Osteocyte (in vitro differentiated cells): ENCODE data around the gene CNOT3. TPM values are rescaled to one million over a fixed set of nuclear protein-coding genes. Genes with fewer than 3 reads are reported as not detected.
A peak's percentile ranks its signal among the peaks of the same experiment; 100 is the strongest.
"Not testable (repeated sequence)": the region's sequence is repeated elsewhere in the genome, so short reads cannot be mapped to it uniquely, and the experiment has no call there.

Experiments
- DNase-seq: peaks from one replicate; pipeline ENCODE4 v3.0.0; 2021; ENCODE audit warnings: mixed read lengths; ENCODE audit not compliant: unreplicated experiment; ENCODE audit errors: extremely low spot score
- H3K27ac Mint-ChIP-seq: one replicate; pipeline ENCODE4 v1.8.0; 2021; ENCODE audit warnings: mild to moderate bottlenecking, mixed read lengths; ENCODE audit not compliant: unreplicated experiment
- H3K27me3 Mint-ChIP-seq: one replicate; pipeline ENCODE4 v1.8.0; 2021; ENCODE audit warnings: mixed read lengths; ENCODE audit not compliant: unreplicated experiment
- H3K36me3 Mint-ChIP-seq: one replicate; pipeline ENCODE4 v1.8.0; 2021; ENCODE audit warnings: mixed read lengths; ENCODE audit not compliant: unreplicated experiment
- H3K4me1 Mint-ChIP-seq: one replicate; pipeline ENCODE4 v1.8.0; 2021; ENCODE audit warnings: mixed read lengths; ENCODE audit not compliant: unreplicated experiment
- H3K4me3 Mint-ChIP-seq: one replicate; pipeline ENCODE4 v1.8.0; 2021; ENCODE audit warnings: mild to moderate bottlenecking, moderate library complexity, mixed read lengths; ENCODE audit not compliant: unreplicated experiment
- H3K9me3 Mint-ChIP-seq: one replicate; pipeline ENCODE4 v1.8.0; 2021; ENCODE audit warnings: mixed read lengths; ENCODE audit not compliant: unreplicated experiment
- total RNA-seq: library from RNA; stranded (reverse); gene quantifications from 2 replicates; pipeline ENCODE4 v1.2.1, GENCODE V29; 2021
- TF ChIP-seq, protein P1 (sequence below): fragments of 200-600 bp; sonication (generic); IDR thresholded peaks from 2 replicates; pipeline ENCODE4 v1.5.0; 2021; ENCODE audit warnings: antibody characterized with exemption, mild to moderate bottlenecking, moderate library complexity

CNOT3 gene
- total RNA-seq, 1 donor from 2014 or later = 50.5 TPM

DNA sequence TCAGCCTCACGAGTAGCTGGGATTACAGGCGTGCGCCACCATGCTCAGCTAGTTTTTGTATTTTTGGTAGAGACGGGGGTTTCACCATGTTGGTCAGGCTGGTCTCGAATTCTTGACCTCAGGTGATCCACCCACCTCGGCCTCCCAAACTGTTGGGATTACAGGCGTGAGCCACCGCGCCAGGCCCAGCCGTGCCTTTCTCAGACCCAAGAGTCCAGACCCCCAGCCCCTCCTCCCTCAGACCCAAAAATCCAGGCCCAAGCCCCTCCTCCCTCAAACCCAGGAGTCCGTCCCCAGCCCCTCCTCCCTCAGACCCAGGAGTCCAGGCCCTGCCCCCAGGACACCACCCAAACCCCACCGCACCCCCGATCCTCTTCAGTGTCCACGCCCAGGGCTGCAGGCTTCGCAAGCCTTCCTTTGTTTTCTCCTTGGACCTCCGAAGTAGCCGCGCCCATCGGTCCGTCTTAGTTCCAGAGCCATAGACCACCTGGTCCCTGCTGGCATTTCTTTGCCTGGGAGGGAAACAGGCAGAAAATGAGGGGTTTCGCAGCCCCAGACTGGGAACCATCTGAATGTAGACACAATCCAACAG is 31.7 kb downstream of the CNOT3 start:
- TF ChIP-seq, protein P1, sequence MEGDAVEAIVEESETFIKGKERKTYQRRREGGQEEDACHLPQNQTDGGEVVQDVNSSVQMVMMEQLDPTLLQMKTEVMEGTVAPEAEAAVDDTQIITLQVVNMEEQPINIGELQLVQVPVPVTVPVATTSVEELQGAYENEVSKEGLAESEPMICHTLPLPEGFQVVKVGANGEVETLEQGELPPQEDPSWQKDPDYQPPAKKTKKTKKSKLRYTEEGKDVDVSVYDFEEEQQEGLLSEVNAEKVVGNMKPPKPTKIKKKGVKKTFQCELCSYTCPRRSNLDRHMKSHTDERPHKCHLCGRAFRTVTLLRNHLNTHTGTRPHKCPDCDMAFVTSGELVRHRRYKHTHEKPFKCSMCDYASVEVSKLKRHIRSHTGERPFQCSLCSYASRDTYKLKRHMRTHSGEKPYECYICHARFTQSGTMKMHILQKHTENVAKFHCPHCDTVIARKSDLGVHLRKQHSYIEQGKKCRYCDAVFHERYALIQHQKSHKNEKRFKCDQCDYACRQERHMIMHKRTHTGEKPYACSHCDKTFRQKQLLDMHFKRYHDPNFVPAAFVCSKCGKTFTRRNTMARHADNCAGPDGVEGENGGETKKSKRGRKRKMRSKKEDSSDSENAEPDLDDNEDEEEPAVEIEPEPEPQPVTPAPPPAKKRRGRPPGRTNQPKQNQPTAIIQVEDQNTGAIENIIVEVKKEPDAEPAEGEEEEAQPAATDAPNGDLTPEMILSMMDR = no peak
- Mint-ChIP-seq H3K27me3 (no peaks in the 10 kb centered on the region), H3K36me3 (no peaks in the 10 kb centered on the region), H3K4me3 (no peak overlapping the region), H3K4me1 (peaks cover 16% of the 10 kb centered on the region), H3K27ac (no peak overlapping the region), H3K9me3 (no peaks in the 10 kb centered on the region)
- no peak for DNase-seq

DNA sequence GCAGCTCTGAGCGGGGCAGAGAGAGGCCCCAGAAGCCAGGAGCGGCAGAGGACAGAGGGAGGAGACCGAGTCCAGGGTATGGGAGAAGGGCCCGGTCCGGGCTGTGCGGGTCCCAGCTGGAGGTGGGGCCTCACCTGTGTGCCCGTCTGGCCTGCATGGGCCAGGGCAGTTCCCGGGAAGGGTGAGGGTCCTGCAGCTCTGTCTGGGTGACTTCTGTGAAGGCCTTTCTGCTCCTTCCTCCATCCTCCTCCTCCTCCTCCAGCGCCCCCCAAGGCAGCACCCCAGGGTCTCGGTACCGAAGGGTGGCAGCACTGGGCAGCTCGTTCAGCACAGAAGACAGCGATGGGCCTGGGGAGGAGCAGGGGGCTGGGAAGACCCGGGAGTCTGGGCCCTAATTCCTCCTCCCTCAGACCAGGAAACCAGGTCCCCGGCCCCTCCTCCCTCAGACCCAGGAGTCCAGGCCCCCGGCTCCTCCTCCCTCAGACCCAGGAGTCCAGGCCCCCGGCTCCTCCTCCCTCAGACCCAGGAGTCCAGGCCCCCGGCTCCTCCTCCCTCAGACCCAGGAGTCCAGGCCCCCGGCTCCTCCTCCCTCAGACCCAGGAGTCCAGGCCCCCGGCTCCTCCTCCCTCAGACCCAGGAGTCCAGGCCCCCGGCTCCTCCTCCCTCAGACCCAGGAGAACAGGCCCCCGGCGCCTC is 34.3 kb downstream of the CNOT3 start:
- not testable (repeated sequence) for H3K4me3 Mint-ChIP-seq, H3K27ac Mint-ChIP-seq, H3K27me3 Mint-ChIP-seq, H3K9me3 Mint-ChIP-seq, DNase-seq, H3K36me3 Mint-ChIP-seq
- peaks cover 14% of the 10 kb centered on the region for H3K4me1 Mint-ChIP-seq

DNA sequence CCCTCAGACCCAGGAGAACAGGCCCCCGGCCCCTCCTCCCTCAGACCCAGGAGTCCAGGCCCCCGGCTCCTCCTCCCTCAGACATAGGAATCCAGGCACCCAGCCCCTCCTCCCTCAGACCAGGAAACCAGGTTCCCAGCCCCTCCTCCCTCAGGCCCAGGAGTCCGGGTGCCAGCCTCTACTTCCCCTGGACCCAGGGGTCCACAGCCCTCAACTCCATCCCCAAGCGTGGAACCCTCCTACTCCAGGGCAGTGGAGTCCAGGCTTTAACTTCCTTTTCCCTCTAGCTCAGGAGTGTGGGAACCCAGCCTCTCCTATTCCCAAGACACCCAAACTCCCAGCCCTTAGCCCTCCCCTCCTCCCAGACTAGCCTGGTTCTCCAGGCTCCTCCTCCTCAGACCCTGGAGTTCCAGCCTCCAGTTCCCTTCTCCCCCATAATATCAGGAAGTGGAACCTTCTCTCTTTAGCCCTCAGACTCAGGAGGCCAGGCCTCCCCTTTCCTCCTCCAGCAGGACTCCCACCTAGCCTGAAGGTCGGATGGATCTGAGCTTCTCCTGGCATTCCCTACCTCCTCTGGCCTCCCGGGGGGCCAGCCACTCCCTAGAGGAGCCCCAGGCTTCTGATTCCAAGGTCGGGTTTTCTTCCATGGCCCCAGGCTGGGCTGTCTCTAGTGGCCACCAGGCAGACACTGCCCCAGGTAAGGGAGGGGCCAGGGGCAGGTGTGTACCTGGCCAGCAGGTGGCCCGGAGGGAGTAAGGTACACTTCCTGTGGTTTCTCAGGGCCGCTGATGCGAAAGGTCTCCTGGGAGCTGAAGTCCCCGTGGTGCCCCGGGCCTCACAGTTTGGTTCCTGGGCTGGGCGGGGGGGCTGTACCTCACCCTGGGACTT is 35.2 kb downstream of the CNOT3 start, which contains the start of gene TMC4:
TSS of gene TMC4 (minus strand) at position 690 of the 888 bp plus-strand sequence. CDS start at position 647, 43 bp downstream.
- Mint-ChIP-seq H3K4me3 (peak within 1 kb of the TSS; percentile 5), H3K27ac (peak within 1 kb of the TSS; percentile 80)

DNA sequence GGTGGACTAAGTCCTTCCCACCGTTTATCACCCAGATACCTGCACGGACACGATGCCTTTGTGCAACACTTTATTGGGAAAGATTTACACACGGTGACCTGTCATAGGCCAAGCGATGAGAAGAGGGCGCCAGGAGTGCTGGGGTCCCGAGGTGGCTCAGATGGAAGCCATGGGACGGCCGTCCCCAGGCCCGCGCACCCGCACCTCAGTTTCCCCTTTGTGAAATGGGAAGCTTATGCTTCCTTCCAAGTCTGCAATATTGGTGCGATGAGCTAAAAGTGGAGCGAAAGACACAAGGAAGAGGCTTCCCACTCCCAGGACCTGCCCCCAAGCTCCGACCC is 35.8 kb downstream of the CNOT3 start:
- Mint-ChIP-seq H3K27ac (no peak overlapping the region), H3K4me3 (no peak overlapping the region), H3K27me3 (no peaks in the 10 kb centered on the region), H3K36me3 (no peaks in the 10 kb centered on the region), H3K9me3 (no peaks in the 10 kb centered on the region), H3K4me1 (peaks cover 13% of the 10 kb centered on the region)
- DNase-seq = no peak
- TF ChIP-seq, protein P1 = no peak

More for the DNA sequence above, 35.2 kb downstream of the CNOT3 start, which contains the start of gene TMC4:
- TF ChIP-seq, protein P1 = no peak
- Mint-ChIP-seq H3K27me3 (no peaks in the 10 kb centered on the region), H3K36me3 (no peaks in the 10 kb centered on the region), H3K4me1 (peaks cover 14% of the 10 kb centered on the region), H3K9me3 (no peaks in the 10 kb centered on the region)
- DNase-seq = no peak

DNA sequence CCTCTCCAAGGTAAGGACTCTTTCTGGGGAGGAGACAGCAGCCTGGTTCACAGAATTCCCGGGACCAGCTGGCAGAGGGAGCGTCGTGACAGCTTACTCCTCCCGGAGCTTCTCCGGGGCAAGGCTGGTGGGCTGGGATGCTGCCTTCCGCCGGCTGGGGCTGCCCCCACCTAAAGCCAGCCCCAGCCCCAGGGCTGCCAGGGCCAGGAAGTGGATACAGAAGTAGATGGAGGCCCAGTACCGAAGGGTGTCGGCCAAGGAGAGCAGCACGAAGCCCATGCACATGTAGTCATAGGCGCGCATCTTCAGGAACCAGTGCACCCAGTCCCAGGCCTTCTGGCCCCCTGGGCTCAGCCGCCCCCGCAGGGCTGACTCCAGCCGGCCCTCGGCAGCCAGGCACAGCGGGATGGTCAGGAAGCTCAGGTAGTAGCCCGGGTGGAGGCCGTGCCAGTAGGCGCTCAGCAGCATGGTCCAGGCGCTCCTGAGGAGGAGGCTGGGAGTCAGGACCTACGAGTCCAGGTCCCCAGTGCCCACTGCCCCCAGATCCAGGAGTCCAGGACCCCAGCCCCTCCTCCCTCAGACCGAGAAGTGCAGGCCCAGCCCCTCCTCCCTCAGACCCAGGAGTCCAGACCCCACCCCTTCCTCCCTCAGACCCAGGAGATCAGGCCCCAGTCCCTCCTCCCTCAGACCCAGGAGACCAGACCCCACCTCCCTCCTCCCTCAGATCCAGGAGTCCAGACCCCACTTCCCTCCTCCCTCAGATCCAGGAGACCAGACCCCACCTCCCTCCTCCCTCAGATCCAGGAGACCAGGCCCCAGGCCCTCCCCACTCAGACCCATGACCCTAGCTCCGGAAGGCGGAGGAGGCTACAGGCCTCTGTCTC is 36.6 kb downstream of the CNOT3 start:
- Mint-ChIP-seq H3K27ac (no peak overlapping the region), H3K36me3 (no peaks in the 10 kb centered on the region), H3K27me3 (no peaks in the 10 kb centered on the region), H3K4me3 (no peak overlapping the region), H3K4me1 (peaks cover 12% of the 10 kb centered on the region), H3K9me3 (no peaks in the 10 kb centered on the region)
- TF ChIP-seq, protein P1 = no peak
- DNase-seq = no peak
